Activated B cell treated with CpG ODN at 0.5 μM for 24 hours (primary cell): ENCODE results near the gene MED13L. TPM values are rescaled to one million over a fixed set of nuclear protein-coding genes. Genes with fewer than 3 reads are reported as not detected.

ENCODE experiments used
- ATAC-seq: fragments of 200-7000 bp; cut with Tn5 transposase; one replicate; pipeline ENCODE4 v1.10.0; 2021; ENCODE audit warnings: low read depth, mild to moderate bottlenecking, moderate library complexity
- CTCF ChIA-PET: fragments of 350-600 bp; sonication (Branson Sonifier 250); formaldehyde crosslinking; loops from one replicate; lab custom pipeline; 2021; ENCODE audit warnings: antibody characterized with exemption; lab: Charles Lee
- POLR2A ChIA-PET: fragments of 350-600 bp; sonication (Branson Sonifier 250); formaldehyde crosslinking; loops from one replicate; lab custom pipeline; 2021; ENCODE audit warnings: antibody characterized with exemption; lab: Charles Lee
- DNase-seq: peaks from one replicate; pipeline ENCODE4 v3.0.0; 2022
- H3K27ac Mint-ChIP-seq: one replicate; pipeline ENCODE4 v1.8.0; 2020; ENCODE audit warnings: mixed read lengths
- H3K27me3 Mint-ChIP-seq: one replicate; pipeline ENCODE4 v1.8.0; 2021; ENCODE audit warnings: mixed read lengths
- H3K36me3 Mint-ChIP-seq: one replicate; pipeline ENCODE4 v1.8.0; 2021; ENCODE audit warnings: low read depth, mixed read lengths
- H3K4me1 Mint-ChIP-seq: one replicate; pipeline ENCODE4 v1.8.0; 2021; ENCODE audit warnings: mixed read lengths
- H3K4me3 Mint-ChIP-seq: one replicate; pipeline ENCODE4 v1.8.0; 2020; ENCODE audit warnings: mild to moderate bottlenecking, mixed read lengths
- H3K9me3 Mint-ChIP-seq: one replicate; pipeline ENCODE4 v1.8.0; 2020; ENCODE audit warnings: mixed read lengths
- intact Hi-C: fragments of 100-400 bp; cut with micrococcal nuclease; formaldehyde crosslinking; loops from one replicate; pipeline ENCODE4 v1.15.1; 2024
- total RNA-seq: library from RNA; stranded (reverse); gene quantifications from 2 replicates; pipeline ENCODE4 v1.2.3, GENCODE V29; 2022
- TF ChIP-seq, protein P1 (sequence below): fragments of 200-600 bp; IDR thresholded peaks from one replicate; pipeline ENCODE4 v1.8.0; 2022; ENCODE audit warnings: antibody characterized with exemption, mild to moderate bottlenecking

Gene MED13L
- total RNA-seq, 1 donor from 2014 or later: 183 TPM

DNA sequence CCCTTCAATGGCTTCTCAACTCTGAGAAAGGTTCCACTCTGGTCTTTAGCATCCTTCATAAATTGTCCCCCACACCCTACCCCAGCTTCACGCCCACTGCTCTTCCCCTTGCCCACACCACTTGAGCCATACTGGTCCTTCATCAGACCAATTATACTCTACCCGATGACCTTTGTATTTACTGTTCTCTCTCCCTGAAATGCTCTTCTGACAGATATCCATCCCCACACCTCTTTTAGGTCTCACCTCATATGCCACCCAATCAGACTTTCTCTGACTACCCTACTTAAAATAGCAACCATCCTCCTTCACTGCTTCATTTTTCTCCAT lies 135.7 kb downstream of the MED13L start:
- no peak overlapping the region for H3K4me3 Mint-ChIP-seq
- ATAC-seq: no peak

DNA sequence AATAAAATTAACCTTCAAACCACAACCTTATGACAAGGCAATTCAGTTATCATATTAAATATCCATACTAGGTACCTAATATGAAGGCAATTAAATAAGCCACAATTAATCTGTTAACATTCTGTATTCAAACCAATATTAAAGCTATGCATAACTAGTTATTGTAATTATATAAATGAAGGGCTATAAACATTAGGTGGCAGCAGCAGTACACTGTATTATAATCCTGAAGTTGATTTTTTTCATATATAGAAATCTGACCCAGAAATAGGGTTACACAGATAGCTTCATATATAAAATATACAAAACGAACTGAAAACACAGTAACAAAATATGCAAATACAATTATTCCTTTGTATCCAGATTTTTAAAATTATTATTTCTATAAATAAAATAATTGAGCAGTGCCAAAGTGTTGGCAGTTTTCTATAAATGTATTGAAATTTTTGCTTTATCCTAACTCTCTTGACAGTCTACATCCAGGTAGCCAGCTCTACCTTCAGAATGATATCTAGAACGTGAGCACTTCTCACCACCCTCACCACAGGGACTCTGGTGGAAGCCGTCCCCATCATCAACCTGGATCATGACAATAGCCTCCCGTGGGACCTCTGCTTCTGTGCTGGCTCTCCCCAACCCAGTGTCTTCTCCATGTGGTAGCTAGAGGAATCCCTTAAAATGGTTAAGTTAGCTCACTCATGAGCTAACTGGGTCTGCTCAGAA lies 136.2 kb downstream of the MED13L start:
- TF ChIP-seq, protein P1, sequence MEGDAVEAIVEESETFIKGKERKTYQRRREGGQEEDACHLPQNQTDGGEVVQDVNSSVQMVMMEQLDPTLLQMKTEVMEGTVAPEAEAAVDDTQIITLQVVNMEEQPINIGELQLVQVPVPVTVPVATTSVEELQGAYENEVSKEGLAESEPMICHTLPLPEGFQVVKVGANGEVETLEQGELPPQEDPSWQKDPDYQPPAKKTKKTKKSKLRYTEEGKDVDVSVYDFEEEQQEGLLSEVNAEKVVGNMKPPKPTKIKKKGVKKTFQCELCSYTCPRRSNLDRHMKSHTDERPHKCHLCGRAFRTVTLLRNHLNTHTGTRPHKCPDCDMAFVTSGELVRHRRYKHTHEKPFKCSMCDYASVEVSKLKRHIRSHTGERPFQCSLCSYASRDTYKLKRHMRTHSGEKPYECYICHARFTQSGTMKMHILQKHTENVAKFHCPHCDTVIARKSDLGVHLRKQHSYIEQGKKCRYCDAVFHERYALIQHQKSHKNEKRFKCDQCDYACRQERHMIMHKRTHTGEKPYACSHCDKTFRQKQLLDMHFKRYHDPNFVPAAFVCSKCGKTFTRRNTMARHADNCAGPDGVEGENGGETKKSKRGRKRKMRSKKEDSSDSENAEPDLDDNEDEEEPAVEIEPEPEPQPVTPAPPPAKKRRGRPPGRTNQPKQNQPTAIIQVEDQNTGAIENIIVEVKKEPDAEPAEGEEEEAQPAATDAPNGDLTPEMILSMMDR: no peak
- ChIA-PET CTCF (interaction anchor here (0.6 to 4.5 kb wide), 13 partner anchors 9 to 814 kb away, joined by 3 to 22 read pairs (median 3); partner anchors contain the start of gene MAP1LC3B2), POLR2A (interaction anchor here (1.5 kb wide), 1 partner anchor 135 kb away, joined by 17 read pairs; no protein-coding TSS in a partner anchor)
- H3K9me3 Mint-ChIP-seq: no peaks in the 10 kb centered on the region
- no peak for ATAC-seq
- no peaks in the 10 kb centered on the region for H3K27me3 Mint-ChIP-seq
- intact Hi-C loops: loop anchor here (1.0 kb wide), 3 partner anchors 95 to 568 kb away; no protein-coding TSS in a partner anchor
- H3K36me3 Mint-ChIP-seq: no peaks in the 10 kb centered on the region
- no peak overlapping the region for H3K27ac Mint-ChIP-seq
- no peak overlapping the region for H3K4me3 Mint-ChIP-seq
- peaks cover 67% of the 10 kb centered on the region for H3K4me1 Mint-ChIP-seq
- DNase-seq: no peak

More for the DNA sequence above, 135.7 kb downstream of the MED13L start:
- Mint-ChIP-seq H3K27me3 (no peaks in the 10 kb centered on the region), H3K27ac (no peak overlapping the region), H3K36me3 (no peaks in the 10 kb centered on the region), H3K4me1 (peaks cover 64% of the 10 kb centered on the region), H3K9me3 (no peaks in the 10 kb centered on the region)
- ChIA-PET CTCF (interaction anchor here (0.6 to 4.5 kb wide), 12 partner anchors 8 to 567 kb away, joined by 3 to 22 read pairs (median 4); partner anchors contain the start of gene MAP1LC3B2), POLR2A (interaction anchor here (1.5 kb wide), 1 partner anchor 135 kb away, joined by 17 read pairs; no protein-coding TSS in a partner anchor)
- intact Hi-C loops: loop anchor here (1.0 to 2.0 kb wide), 4 partner anchors 53 to 568 kb away; no protein-coding TSS in a partner anchor
- TF ChIP-seq, protein P1: no peak
- no peak for DNase-seq

DNA sequence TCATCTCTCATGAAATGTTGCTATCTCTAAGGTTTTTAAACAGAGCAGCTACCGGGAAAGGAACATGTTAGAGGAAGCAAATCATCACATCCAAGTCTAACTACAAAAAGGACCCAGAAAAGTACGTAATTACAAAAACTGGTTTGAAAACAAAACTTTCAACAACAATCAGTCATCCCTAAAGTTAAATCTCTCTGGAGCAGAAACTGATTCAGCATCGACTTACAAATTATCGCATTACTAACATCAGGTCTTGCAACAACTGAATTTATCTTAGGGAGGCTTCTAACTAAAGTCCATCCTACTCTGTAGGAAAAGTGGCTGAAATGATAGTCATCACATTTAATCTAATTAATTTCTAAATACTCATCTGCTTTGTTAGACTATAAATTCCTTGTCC lies 137.0 kb downstream of the MED13L start:
- ChIA-PET POLR2A (interaction anchor here (1.5 kb wide), 1 partner anchor 136 kb away, joined by 17 read pairs; no protein-coding TSS in a partner anchor), CTCF (interaction anchor here (1.0 to 4.5 kb wide), 9 partner anchors 10 to 815 kb away, joined by 3 to 22 read pairs (median 5); no protein-coding TSS in a partner anchor)
- intact Hi-C loops: no loop called here
- no peaks in the 10 kb centered on the region for H3K27me3 Mint-ChIP-seq
- TF ChIP-seq, protein P1: no peak
- no peaks in the 10 kb centered on the region for H3K36me3 Mint-ChIP-seq
- H3K27ac Mint-ChIP-seq: no peak overlapping the region
- H3K4me3 Mint-ChIP-seq: no peak overlapping the region
- ATAC-seq (no peak), DNase-seq (no peak)
- peaks cover 70% of the 10 kb centered on the region for H3K4me1 Mint-ChIP-seq
- no peaks in the 10 kb centered on the region for H3K9me3 Mint-ChIP-seq

DNA sequence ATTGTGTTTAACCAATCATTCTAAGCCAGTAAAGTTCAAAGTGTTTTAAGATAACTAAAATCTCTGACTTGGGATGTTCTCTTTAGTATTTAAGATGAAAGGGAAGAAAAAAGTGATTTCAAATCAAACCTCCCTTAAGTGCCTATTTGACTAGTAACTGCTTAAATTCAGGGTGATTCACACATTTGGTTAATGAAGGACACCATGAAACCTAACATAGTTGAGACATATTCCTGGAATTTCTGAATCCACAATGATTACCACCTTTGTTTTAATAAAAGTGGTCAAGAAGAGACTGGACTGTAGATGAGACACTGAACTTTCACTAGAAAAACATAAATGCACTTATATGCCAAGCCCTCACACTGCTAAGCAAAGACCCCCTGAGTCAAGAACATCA lies 138.7 kb downstream of the MED13L start:
- Mint-ChIP-seq H3K27ac (no peak overlapping the region), H3K36me3 (no peaks in the 10 kb centered on the region), H3K27me3 (no peaks in the 10 kb centered on the region), H3K4me3 (no peak overlapping the region), H3K4me1 (peaks cover 72% of the 10 kb centered on the region), H3K9me3 (no peaks in the 10 kb centered on the region)
- DNase-seq (no peak), ATAC-seq (no peak)
- CTCF ChIA-PET: no interaction called here
- intact Hi-C loops: no loop called here
- TF ChIP-seq, protein P1: no peak
- POLR2A ChIA-PET: no interaction called here

DNA sequence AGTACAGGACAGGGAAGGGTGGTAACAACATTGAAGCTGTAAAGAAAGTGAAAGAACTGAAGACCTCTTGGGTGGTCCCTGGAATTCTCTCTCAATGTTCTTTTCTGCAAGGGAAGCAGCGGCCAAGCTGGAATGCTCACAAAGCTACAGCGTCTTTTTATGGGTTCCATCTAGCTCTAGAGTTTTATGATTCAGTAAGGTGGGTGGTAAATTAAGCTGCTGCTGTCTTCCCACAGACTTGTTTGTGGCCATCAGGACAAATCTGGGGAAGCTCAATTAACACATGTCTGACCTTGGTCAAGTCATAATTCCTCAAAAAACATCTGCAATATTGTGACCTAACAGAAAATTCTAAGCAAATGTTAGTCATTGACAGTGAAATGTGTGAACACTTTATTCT lies 139.1 kb downstream of the MED13L start:
- Mint-ChIP-seq H3K4me3 (no peak overlapping the region), H3K27ac (no peak overlapping the region), H3K36me3 (no peaks in the 10 kb centered on the region), H3K9me3 (no peaks in the 10 kb centered on the region), H3K27me3 (no peaks in the 10 kb centered on the region), H3K4me1 (peaks cover 72% of the 10 kb centered on the region)
- ChIA-PET CTCF (interaction anchor here (1.6 kb wide), 1 partner anchor 98 kb away, joined by 7 read pairs; no protein-coding TSS in a partner anchor), POLR2A (no interaction called here)
- TF ChIP-seq, protein P1: no peak
- intact Hi-C loops: no loop called here
- DNase-seq (no peak), ATAC-seq (no peak)
